HG02973 (cell line): Measurements from ENCODE around the gene KRT12.

Source experiments
- ATAC-seq: cut with Tn5 transposase; IDR thresholded peaks from one replicate; pipeline ENCODE4 v1.9.1; 2021; ENCODE audit warnings: moderate library complexity; ENCODE audit not compliant: unreplicated experiment

Gene KRT12

GRCh38 chr17:40848583-40849235 is 18.3 kb downstream of the KRT12 start:
- no peak for ATAC-seq

GRCh38 chr17:40846515-40847144 is 20.4 kb downstream of the KRT12 start:
- no peak for ATAC-seq

- ATAC-seq: no peak
Observed at GRCh38 chr17:40844671-40845107, 22.3 kb downstream of the KRT12 start.

GRCh38 chr17:40843242-40843641 is 23.8 kb downstream of the KRT12 start:
- no peak for ATAC-seq

- ATAC-seq: no peak
Observed at GRCh38 chr17:40841246-40841645, 25.8 kb downstream of the KRT12 start.

- no peak for ATAC-seq
Observed at GRCh38 chr17:40839194-40839593, 27.8 kb downstream of the KRT12 start.

GRCh38 chr17:40836020-40836419 is 31.0 kb downstream of the KRT12 start:
- ATAC-seq: no peak

- no peak for ATAC-seq
Observed at GRCh38 chr17:40833882-40834281, 33.1 kb downstream of the KRT12 start.

GRCh38 chr17:40832840-40833239 is 34.2 kb downstream of the KRT12 start:
- ATAC-seq: no peak

GRCh38 chr17:40830085-40830776 is 36.8 kb downstream of the KRT12 start:
- no peak for ATAC-seq

GRCh38 chr17:40828454-40829044 is 38.5 kb downstream of the KRT12 start:
- ATAC-seq: no peak

- ATAC-seq: no peak
Observed at GRCh38 chr17:40827746-40828453, 39.1 kb downstream of the KRT12 start.

- ATAC-seq: no peak
Observed at GRCh38 chr17:40825599-40825998, 41.4 kb downstream of the KRT12 start.

- no peak for ATAC-seq
Observed at GRCh38 chr17:40824015-40824832, 42.8 kb downstream of the KRT12 start.

GRCh38 chr17:40822132-40822812 is 44.8 kb downstream of the KRT12 start, which contains the start of gene KRT10:
KRT10 (minus strand) TSS chr17:40822614; CDS start chr17:40822585, 29 bp downstream.
- no peak for ATAC-seq

- no peak for ATAC-seq
Observed at GRCh38 chr17:40821536-40821935, 45.5 kb downstream of the KRT12 start.

- no peak for ATAC-seq
Observed at GRCh38 chr17:40820228-40820838, 46.7 kb downstream of the KRT12 start.

- ATAC-seq: no peak
Observed at GRCh38 chr17:40819528-40820125, 47.4 kb downstream of the KRT12 start.
